ENCODE results near the gene KCNA10.

Gene KCNA10

DNA sequence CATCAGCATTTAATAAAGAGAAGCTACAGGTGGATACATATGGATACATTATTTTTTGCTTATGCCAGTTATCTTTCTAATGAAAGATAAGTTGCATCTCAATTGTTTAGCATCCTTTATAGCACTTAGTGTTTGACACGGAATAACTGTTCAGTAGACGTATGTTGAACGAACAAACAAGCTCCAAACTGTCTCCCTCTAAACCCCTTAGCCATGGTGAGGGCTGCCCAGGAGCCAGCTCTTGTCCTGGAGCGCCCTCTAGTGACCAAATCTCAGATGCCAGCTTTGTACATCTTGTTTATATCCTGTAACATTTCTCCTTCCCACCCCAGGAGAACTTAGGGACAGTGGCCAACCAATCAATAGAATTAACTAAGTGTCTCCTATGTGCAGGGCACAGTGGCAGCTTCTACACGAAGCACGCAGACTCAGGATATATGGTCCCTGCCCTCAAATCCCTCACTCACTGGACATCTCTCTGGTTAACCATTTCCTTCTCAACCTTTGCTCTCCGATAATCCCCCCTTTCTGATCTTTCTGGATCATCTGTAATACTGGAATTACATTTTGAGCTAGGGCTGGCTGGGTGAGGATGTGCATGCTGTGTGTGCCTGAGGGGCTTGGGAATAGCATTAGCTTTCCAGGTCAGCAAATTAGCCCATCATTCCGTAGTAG, 22.9 kb downstream of the KCNA10 start:
- peak; percentile 85 for DNase-seq

DNA sequence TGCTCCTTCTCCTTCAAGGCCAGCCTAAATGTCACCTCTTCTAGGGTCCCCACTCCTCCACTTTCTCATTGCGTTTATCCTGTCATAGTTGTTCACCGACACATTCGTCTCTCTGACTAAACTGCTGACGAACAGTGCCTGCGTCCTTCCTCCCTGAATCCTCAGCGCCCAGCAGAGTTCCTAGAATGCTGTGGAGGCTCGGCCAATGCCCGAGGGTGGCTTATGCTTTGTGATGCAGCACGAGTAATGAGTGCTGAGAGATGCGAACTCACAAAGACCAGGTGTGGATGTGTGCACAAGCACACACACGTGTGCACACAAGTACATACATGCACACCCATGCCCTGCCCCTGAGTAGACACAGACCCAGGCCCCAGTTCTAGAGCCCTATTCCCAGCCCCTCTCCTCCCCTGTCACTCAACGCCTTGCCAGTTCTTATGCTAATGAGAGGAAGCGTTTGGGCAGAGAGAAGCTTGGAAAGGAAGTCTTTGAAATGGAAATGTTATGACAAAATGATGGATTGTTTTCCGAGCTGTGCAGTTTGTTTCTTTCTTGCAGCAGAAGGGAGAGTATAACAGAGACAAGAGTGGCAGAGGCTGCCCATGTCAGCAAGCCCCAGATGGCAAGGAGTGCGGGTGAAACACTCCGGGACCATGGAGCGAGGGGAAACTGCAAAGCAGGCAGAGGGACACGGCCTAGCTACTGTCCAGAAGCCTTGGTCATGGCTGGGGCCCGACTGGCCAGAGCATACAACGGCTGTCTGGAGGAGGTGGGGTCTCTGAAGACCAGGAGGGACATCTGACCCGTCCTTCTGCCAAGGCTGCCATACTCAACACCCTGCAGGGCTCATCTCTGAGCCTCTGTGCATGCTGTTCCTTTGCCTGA, 24.2 kb downstream of the KCNA10 start:
- no peak for DNase-seq

DNA sequence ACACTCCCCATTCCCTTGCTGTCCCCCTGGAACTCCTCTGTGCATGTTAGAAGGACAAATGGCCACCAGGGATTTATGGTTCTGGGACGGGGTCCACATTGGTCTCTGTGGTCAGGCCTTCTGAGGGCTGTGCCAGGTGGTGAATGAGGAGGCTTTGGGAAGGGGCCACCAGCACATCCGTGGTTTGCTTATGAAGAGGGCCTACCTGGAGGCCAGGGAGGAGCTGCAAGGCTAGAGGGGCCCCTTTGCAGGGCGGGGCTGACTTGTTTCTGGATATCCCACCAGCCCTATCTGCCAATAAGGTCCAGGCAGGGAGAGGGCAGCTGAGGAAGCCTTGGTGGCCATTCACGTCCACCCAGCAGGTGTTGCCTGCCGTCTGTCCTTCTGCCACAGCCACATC, 24.9 kb downstream of the KCNA10 start:
- no peak for DNase-seq

- DNase-seq, result no peak
Measured at GRCh38 chr1:110493059-110493699, 25.8 kb downstream of the KCNA10 start.

GRCh38 chr1:110492573-110492972, 26.4 kb downstream of the KCNA10 start:
- DNase-seq, result no peak

DNA sequence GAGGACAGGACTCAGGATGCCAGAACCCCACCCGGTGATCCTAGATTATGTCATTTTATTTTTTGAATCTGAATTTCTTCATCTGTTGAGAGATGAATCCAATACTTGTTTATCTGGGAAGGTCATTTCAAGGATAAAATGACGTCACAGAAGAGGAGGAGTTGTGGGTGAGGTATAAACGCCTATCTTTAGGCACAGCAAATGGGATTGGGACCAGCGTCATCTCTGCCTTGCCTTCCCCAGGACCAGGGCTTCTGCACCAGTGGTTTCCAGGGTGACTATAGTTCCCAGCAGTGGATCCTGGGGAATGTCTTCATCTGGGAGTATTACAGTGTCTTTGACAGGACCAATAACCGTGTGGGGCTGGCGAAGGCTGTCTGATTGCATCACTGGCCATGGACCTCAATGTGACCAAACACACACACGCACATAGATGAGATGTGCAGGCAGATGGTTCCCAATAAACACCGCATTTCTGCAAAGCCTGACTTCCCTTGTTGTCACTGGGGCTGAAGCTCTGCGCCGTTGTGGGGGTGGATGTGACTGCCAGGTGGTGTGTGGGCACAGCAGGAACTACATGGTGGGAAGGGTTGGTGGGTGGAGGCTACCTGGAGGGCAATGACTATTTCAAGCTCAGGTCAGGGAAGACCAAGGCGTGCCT, 28.1 kb downstream of the KCNA10 start:
- DNase-seq, result no peak

DNA sequence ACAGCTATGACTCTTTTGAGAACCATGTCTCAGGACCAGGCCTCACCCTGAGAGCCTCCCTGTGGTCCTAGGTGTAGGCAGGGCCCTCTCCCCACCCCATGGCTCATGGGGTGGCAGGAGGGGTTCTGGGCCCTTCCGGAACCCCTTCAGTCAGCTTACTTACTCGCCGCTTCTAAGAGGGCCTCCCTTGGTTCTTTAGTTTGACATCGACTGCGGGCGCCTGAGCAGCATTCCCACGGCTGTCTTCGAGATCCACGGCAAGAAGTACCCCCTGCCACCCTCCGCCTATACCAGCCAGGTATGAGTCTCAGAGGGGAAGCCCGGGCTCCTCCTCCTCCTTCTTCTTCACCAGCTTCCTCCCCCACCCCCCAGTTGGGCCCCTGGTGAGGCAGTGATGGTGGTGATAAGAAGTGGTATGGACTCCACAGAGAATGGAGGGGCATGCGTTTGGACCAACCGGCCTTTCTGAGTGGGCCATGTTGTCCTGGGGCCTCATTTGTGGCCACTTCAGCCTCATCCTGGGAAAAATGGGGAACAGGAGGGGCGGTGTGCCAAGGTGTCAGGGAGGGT, 28.9 kb downstream of the KCNA10 start:
- no peak for DNase-seq

- no peak for DNase-seq
Measured at GRCh38 chr1:110489406-110489805, 29.6 kb downstream of the KCNA10 start.

- DNase-seq, result no peak
Measured at GRCh38 chr1:110488867-110489266, 30.1 kb downstream of the KCNA10 start.

DNA sequence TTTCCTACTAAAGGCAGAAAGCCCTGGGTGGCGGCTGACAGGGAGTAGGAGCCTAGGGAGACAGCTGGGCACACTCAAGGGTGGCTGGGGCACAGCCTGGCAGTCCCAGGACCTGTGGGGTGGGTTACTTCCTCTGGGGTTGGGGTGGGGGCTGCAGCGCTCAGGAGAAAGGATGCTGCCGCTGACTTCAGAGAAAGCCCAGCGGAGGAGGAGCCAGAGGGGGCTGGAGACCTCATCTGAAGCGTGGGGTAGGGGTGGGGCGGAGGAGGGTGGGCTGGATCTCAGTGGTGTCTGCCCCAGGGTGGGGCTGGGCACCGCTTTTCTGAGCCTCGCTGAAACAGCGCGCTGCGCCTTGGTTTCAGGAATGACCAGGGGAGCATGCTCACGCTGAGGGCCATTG, 30.8 kb downstream of the KCNA10 start:
- no peak for DNase-seq

DNA sequence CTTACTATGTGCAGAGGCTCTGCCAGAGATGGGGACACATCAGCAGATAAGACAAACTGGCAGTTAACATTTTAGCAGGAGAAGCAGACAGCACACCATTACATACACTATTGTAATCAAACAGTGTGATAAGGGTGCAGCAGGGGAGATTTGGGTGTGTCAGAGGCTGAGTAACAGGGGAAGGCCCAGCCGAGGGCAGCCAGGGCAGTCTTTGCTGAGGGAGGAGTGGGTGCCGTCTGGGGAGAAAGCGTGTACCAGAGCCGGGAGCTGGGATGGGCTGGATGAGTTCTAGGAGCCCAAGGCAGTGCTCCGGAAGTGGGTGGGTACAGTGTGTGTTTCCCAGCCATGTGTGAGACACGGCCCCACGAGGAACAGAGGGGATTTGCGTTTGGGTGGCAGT, 31.2 kb downstream of the KCNA10 start:
- no peak for DNase-seq

DNA sequence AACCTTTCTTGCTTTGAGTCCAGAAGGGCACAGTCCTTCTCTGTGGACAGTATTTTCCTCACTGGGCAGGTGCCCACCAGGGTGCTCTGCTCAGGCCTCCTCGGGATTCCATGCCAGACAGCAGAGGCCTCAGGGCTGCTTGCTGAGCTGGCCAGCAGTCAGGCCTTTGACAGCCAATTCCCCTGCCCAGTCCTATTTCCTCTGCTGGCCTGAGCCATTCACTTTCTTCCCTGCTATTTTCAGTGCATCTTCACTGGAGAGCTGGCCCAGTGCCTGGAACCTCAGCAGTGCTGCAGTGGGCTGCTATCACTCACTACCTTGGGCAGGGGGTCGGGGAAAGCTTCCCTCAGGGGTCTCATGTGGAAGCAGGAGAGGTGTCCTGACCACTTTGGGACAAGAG, 33.2 kb downstream of the KCNA10 start:
- DNase-seq, result no peak

DNA sequence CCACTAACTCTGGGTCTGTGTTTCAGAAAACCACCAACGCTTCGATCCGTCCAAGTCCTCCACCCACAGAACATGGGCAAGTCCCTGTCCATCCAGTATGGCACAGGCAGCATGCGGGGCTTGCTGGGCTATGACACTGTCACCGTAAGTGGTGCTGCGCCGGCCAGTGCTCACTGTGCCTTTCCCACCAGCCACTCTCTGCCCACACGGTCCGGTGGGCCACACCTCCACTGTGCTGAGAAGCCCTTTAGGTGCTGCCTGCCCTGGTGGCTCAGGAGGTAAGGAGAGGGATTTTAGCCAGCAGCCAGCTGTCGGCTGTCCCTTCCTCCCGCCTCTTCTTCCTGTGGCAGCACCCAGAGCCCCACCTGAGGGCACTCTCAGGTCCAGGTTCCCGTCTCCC, 34.2 kb downstream of the KCNA10 start:
- DNase-seq, result no peak

- DNase-seq, result no peak
Measured at GRCh38 chr1:110483308-110483685, 35.7 kb downstream of the KCNA10 start.

- no peak for DNase-seq
Measured at GRCh38 chr1:110482662-110483307, 36.2 kb downstream of the KCNA10 start.

- DNase-seq, result no peak
Measured at GRCh38 chr1:110481968-110482623, 36.9 kb downstream of the KCNA10 start.

DNA sequence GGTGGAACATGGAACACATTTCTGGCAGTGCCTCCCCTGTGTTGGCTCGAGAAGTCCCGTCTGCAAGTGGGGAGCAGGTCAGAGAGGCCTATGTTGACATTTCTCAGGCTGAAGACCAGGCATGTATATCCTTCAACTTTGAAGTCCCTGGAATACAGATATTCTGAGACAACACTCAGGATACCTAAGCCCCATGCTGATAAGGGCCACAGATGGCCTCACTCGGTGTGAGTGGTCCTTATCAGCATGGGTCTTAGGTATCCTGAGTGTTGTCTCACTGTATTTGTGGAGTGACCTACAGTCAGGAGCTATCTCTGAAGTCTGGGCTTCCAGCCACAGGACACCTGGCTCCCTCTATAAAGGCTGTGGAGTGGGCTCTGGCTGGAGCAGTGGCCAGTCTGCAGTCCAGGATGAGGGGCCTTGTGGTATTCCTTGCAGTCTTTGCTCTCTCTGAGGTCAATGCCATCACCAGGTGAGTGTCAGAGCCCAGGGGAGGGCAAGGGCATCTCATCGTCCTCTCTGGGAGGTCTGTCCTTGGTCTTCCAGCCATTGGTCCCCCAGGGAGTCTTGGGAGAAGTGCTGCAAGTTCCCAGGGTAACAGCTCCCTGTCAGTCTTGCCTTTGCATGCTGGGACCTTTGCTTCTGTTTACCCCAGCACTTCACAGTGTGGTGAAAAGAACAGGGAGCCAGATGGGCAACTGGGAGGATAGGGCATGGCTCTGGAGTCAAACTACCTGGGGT, 38.4 kb downstream of the KCNA10 start:
- no peak for DNase-seq

- no peak for DNase-seq
Measured at GRCh38 chr1:110478886-110479285, 40.1 kb downstream of the KCNA10 start.

- no peak for DNase-seq
Measured at GRCh38 chr1:110477967-110478640, 40.9 kb downstream of the KCNA10 start.

DNA sequence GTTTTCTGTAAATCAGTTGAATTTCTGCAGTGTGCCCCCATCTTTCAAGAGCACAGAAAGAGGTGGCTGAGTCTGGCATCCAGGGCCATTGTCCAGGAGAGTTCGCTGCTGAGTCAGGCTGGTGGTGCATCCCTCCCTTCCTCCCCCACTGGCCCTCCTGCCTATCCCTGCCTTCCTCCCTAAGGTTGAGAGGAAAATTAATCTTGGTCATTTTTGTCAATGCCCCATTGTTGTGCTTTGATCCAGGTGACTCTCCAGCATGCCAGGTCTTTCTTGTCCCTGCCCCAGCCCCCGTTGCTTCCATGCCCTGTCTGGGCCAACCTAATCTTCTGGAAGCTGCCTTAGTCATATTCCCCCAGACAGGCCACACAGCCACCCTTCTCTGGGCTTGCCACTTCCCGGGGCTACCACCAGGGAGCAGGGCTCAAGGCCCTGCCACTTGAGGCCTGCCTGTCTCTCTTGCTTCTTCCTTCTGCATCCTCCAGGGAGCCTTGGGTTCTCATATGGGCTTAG, 41.5 kb downstream of the KCNA10 start:
- DNase-seq, result peak; percentile 10
